ENCODE data around the gene ZNF398.

DNA sequence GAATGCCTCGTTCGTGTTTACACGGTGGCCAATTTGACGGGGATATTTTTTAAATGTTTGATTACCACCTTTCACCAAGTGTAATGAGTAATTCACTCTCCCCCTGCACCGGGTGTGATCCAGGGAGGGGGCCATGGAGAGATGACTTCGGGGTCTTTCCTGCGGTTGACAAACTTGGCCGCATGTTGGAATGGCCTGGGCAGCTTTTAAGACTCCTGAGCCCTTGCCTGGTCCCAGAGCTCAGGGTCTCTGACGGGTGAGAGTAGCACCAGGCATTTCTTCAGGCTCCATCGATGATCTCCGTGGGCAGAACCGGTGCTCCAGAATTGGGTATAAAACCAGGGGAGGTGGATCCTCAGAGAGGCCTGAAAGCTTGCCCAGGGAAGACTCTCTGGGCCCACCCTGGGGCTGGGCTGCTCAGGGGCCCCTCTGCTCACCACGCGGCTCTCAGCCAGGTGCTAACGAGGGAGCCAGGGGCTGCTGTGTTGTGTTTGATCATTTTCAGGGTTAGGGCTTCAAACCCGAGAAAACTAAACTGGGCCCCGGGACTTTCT lies 49.0 kb downstream of the ZNF398 start:
- no peak for TF ChIP-seq POLR2A (IDR thresholded peaks at IDR 0.05)
- TF ChIP-seq, protein P1, sequence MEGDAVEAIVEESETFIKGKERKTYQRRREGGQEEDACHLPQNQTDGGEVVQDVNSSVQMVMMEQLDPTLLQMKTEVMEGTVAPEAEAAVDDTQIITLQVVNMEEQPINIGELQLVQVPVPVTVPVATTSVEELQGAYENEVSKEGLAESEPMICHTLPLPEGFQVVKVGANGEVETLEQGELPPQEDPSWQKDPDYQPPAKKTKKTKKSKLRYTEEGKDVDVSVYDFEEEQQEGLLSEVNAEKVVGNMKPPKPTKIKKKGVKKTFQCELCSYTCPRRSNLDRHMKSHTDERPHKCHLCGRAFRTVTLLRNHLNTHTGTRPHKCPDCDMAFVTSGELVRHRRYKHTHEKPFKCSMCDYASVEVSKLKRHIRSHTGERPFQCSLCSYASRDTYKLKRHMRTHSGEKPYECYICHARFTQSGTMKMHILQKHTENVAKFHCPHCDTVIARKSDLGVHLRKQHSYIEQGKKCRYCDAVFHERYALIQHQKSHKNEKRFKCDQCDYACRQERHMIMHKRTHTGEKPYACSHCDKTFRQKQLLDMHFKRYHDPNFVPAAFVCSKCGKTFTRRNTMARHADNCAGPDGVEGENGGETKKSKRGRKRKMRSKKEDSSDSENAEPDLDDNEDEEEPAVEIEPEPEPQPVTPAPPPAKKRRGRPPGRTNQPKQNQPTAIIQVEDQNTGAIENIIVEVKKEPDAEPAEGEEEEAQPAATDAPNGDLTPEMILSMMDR (IDR thresholded peaks at IDR 0.05) = no peak
